Bronchial epithelial cell (primary cell): Measurements from ENCODE around the gene FAM13C. TPM values are rescaled to one million over a fixed set of nuclear protein-coding genes. Genes with fewer than 3 reads are reported as not detected.
A peak's percentile ranks its signal among the peaks of the same experiment; 100 is the strongest.

Source experiments
- DNase-seq: peaks from one replicate; pipeline ENCODE4 v3.0.0-alpha.2; 2010; ENCODE audit warnings: low read depth
- FAIRE-seq: peaks from 2 replicates; lab custom pipeline; 2011; peaks lifted over from hg19 to GRCh38; lab: Jason Lieb, UNC
- H3K27me3 ChIP-seq: 2 replicates; pipeline ENCODE4 v1.5.1; 2011; ENCODE audit warnings: low read length; ENCODE audit not compliant: control insufficient read depth, insufficient read depth
- H3K36me3 ChIP-seq: 2 replicates; pipeline ENCODE4 v1.5.1; 2011; ENCODE audit warnings: low read length; ENCODE audit not compliant: control insufficient read depth, insufficient read depth
- H3K4me3 ChIP-seq: 2 replicates; pipeline ENCODE4 v1.5.1; 2011; ENCODE audit warnings: mild to moderate bottlenecking, low read depth, low read length, control low read depth
- total RNA-seq: library from RNA; depleted of rRNA; stranded (reverse); fragments of >200 nt; gene quantifications from 2 replicates; pipeline ENCODE4 v1.2.1, GENCODE V29; 2014
- TF ChIP-seq, protein P1 (sequence below): IDR thresholded peaks from 2 replicates; pipeline ENCODE4 v1.5.1; 2011; ENCODE audit warnings: mild to moderate bottlenecking, moderate library complexity, low read length, control low read depth, inconsistent platforms; ENCODE audit not compliant: insufficient read depth, severe bottlenecking

The FAM13C gene
- total RNA-seq, 1 donor from 2014 or later, result under 0.01 TPM

- no peak overlapping the region for H3K4me3 ChIP-seq
- FAIRE-seq (no peak), DNase-seq (peak; percentile 32)
- TF ChIP-seq, protein P1, sequence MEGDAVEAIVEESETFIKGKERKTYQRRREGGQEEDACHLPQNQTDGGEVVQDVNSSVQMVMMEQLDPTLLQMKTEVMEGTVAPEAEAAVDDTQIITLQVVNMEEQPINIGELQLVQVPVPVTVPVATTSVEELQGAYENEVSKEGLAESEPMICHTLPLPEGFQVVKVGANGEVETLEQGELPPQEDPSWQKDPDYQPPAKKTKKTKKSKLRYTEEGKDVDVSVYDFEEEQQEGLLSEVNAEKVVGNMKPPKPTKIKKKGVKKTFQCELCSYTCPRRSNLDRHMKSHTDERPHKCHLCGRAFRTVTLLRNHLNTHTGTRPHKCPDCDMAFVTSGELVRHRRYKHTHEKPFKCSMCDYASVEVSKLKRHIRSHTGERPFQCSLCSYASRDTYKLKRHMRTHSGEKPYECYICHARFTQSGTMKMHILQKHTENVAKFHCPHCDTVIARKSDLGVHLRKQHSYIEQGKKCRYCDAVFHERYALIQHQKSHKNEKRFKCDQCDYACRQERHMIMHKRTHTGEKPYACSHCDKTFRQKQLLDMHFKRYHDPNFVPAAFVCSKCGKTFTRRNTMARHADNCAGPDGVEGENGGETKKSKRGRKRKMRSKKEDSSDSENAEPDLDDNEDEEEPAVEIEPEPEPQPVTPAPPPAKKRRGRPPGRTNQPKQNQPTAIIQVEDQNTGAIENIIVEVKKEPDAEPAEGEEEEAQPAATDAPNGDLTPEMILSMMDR, result no peak
- no peaks in the 10 kb centered on the region for H3K27me3 ChIP-seq
- H3K36me3 ChIP-seq, result no peaks in the 10 kb centered on the region
Observed at GRCh38 chr10:59361663-59362143, 646 bp downstream of the FAM13C start.

DNA sequence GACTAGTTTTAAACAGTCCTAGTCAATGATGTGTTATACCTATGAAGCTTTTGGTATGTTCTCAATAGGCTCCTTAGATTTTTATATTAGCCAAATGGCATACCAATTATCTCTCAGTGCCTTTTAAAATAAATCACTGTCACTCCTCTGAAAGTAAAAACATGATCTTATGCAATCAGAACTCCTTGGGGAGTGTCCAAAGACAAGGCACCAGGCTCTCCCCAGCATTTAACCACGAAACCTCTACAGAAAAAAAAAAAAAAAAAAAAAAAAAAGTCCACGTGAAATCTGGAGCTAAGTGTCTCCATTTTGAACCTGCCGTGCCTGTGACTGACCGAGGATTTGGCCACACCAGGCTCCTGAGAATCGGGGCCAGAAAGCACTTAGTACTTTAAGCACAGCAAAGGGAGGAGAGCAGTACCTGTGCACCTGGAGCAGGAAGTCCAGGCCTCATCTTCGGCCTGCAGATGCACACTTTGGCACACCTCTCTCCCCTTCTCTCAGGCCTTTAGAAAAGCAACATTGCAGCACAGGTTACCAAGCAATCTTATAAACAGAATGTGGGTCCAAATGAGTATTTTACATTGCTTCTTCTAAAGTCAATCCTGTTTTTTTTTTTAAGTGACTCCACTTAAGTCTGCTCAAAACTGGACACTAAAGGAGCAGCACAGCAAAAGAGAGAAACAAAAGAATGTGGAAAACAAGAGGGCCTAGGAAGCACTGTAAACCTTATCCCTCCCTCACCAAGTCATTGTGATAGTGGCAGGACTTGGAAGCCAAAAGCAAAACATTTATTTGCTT is 1.5 kb downstream of the FAM13C start:
- TF ChIP-seq, protein P1, result no peak
- H3K4me3 ChIP-seq, result no peak overlapping the region
- H3K27me3 ChIP-seq, result no peaks in the 10 kb centered on the region
- FAIRE-seq (no peak), DNase-seq (no peak)
- no peaks in the 10 kb centered on the region for H3K36me3 ChIP-seq

- H3K36me3 ChIP-seq, result no peaks in the 10 kb centered on the region
- TF ChIP-seq, protein P1, result no peak
- FAIRE-seq (no peak), DNase-seq (no peak)
- no peaks in the 10 kb centered on the region for H3K27me3 ChIP-seq
- no peak overlapping the region for H3K4me3 ChIP-seq
Observed at GRCh38 chr10:59358576-59358975, 3.8 kb downstream of the FAM13C start.

DNA sequence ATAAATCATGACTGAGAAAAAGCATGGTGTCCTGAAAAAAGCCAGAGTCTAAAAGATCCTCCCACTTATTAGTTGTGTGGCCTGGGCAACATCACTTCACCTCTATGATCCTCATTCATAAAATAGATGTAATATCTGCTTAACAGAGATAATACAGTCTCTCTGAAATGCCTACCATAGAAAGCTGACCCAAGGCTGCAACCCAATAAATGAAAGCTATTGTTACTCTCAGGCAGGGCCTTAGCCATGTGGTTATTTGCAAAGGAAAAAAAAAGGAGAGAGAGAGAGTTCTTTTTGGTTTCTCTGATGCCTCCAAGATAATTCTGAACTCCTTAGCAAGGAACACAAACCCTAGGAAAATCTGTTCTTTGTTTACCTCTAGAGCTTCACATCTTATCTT is 7.9 kb downstream of the FAM13C start:
- Histone ChIP-seq H3K27me3 (no peaks in the 10 kb centered on the region), H3K36me3 (no peaks in the 10 kb centered on the region), H3K4me3 (no peak overlapping the region)
- TF ChIP-seq, protein P1, result no peak
- DNase-seq, result no peak
- no peak for FAIRE-seq

GRCh38 chr10:59350558-59350957 is 11.8 kb downstream of the FAM13C start:
- DNase-seq (no peak), FAIRE-seq (no peak)
- no peaks in the 10 kb centered on the region for H3K27me3 ChIP-seq
- TF ChIP-seq, protein P1, result no peak
- no peak overlapping the region for H3K4me3 ChIP-seq
- no peaks in the 10 kb centered on the region for H3K36me3 ChIP-seq
